Activated B cell treated with CpG ODN at 0.5 μM for 24 hours (primary cell): ENCODE results near the gene RPL3. TPM values are rescaled to one million over a fixed set of nuclear protein-coding genes. Genes with fewer than 3 reads are reported as not detected.

Experiments used
- ATAC-seq: fragments of 200-7000 bp; cut with Tn5 transposase; one replicate; pipeline ENCODE4 v1.10.0; 2021; ENCODE audit warnings: low read depth, mild to moderate bottlenecking, moderate library complexity
- CTCF ChIA-PET: fragments of 350-600 bp; sonication (Branson Sonifier 250); formaldehyde crosslinking; loops from one replicate; lab custom pipeline; 2021; ENCODE audit warnings: antibody characterized with exemption; lab: Charles Lee
- POLR2A ChIA-PET: fragments of 350-600 bp; sonication (Branson Sonifier 250); formaldehyde crosslinking; loops from one replicate; lab custom pipeline; 2021; ENCODE audit warnings: antibody characterized with exemption; lab: Charles Lee
- DNase-seq: peaks from one replicate; pipeline ENCODE4 v3.0.0; 2022
- H3K27ac Mint-ChIP-seq: one replicate; pipeline ENCODE4 v1.8.0; 2020; ENCODE audit warnings: mixed read lengths
- H3K27me3 Mint-ChIP-seq: one replicate; pipeline ENCODE4 v1.8.0; 2021; ENCODE audit warnings: mixed read lengths
- H3K36me3 Mint-ChIP-seq: one replicate; pipeline ENCODE4 v1.8.0; 2021; ENCODE audit warnings: low read depth, mixed read lengths
- H3K4me1 Mint-ChIP-seq: one replicate; pipeline ENCODE4 v1.8.0; 2021; ENCODE audit warnings: mixed read lengths
- H3K4me3 Mint-ChIP-seq: one replicate; pipeline ENCODE4 v1.8.0; 2020; ENCODE audit warnings: mild to moderate bottlenecking, mixed read lengths
- H3K9me3 Mint-ChIP-seq: one replicate; pipeline ENCODE4 v1.8.0; 2020; ENCODE audit warnings: mixed read lengths
- CTCF ChIP-seq: fragments of 200-600 bp; IDR thresholded peaks from one replicate; pipeline ENCODE4 v1.8.0; 2022; ENCODE audit warnings: antibody characterized with exemption, mild to moderate bottlenecking
- intact Hi-C: fragments of 100-400 bp; cut with micrococcal nuclease; formaldehyde crosslinking; loops from one replicate; pipeline ENCODE4 v1.15.1; 2024
- total RNA-seq: library from RNA; stranded (reverse); gene quantifications from 2 replicates; pipeline ENCODE4 v1.2.3, GENCODE V29; 2022

The RPL3 gene
- total RNA-seq, 1 donor from 2014 or later = 3,087 TPM

GRCh38 chr22:39317084-39317774 lies 2.2 kb downstream of the RPL3 start:
- H3K4me3 Mint-ChIP-seq = peak overlapping the region; percentile 100
- peaks cover 77% of the 10 kb centered on the region for H3K36me3 Mint-ChIP-seq
- H3K4me1 Mint-ChIP-seq = peaks cover 48% of the 10 kb centered on the region
- DNase-seq (no peak), ATAC-seq (no peak)
- ChIA-PET POLR2A (interaction anchor here (0.6 to 6.1 kb wide), 18 partner anchors 14 to 336 kb away, joined by 3 to 94 read pairs (median 12); partner anchors contain the start of genes ATF4, CBX7, RPS19BP1 and SYNGR1), CTCF (interaction anchor here (1.0 to 6.3 kb wide), 15 partner anchors 11 to 447 kb away, joined by 3 to 62 read pairs (median 4); partner anchors contain the start of genes CBX6, SYNGR1 and TAB1)
- peak overlapping the region; percentile 99 for H3K27ac Mint-ChIP-seq
- TF ChIP-seq CTCF = no peak
- intact Hi-C loops = loop anchor here (5.0 kb wide), 1 partner anchor 560 kb away; the partner anchor contains the start of gene SUN2
- no peaks in the 10 kb centered on the region for H3K9me3 Mint-ChIP-seq
- no peaks in the 10 kb centered on the region for H3K27me3 Mint-ChIP-seq

- no peaks in the 10 kb centered on the region for H3K9me3 Mint-ChIP-seq
Measured at GRCh38 chr22:39316440-39317083, 2.9 kb downstream of the RPL3 start.

DNA sequence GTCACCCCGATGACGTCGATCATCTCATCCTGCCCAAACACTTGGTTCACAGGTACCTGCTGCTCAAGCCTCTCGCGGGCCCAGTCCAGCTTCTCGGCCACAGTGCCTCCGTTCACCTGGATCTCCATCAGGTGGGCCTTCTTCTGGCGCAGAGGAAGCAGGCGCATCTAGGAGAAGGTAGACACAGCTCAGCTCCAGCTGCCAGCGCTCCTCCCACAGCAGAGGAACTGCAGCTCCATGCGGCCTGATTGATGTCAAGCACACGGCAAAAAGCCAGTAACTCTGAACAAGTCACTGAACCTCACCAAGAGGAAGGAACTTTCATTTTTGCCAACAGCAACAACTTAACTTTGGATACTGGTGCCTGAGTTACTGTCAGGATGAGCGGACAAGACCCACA lies 4.0 kb downstream of the RPL3 start:
- H3K27ac Mint-ChIP-seq = peak overlapping the region; percentile 53
- H3K9me3 Mint-ChIP-seq = no peaks in the 10 kb centered on the region
- ATAC-seq = no peak
- no peak overlapping the region for H3K4me3 Mint-ChIP-seq
- ChIA-PET CTCF (interaction anchor here (1.3 to 6.3 kb wide), 6 partner anchors 13 to 446 kb away, joined by 3 to 62 read pairs (median 8); no protein-coding TSS in a partner anchor), POLR2A (interaction anchor here (0.6 to 6.1 kb wide), 6 partner anchors 15 to 1010 kb away, joined by 3 to 82 read pairs (median 12); partner anchors contain the start of genes ATF4 and TAB1)
- intact Hi-C loops = loop anchor here (5.0 kb wide), 1 partner anchor 558 kb away; the partner anchor contains the start of gene SUN2
- no peak for TF ChIP-seq CTCF
- no peak for DNase-seq
- no peaks in the 10 kb centered on the region for H3K27me3 Mint-ChIP-seq
- peaks cover 91% of the 10 kb centered on the region for H3K36me3 Mint-ChIP-seq
- peaks cover 51% of the 10 kb centered on the region for H3K4me1 Mint-ChIP-seq

More at GRCh38 chr22:39316440-39317083, 2.9 kb downstream of the RPL3 start:
- ChIA-PET CTCF (interaction anchor here (1.0 to 6.3 kb wide), 15 partner anchors 11 to 447 kb away, joined by 3 to 62 read pairs (median 4); partner anchors contain the start of genes CBX6, SYNGR1 and TAB1), POLR2A (interaction anchor here (0.6 to 6.1 kb wide), 17 partner anchors 16 to 502 kb away, joined by 3 to 94 read pairs (median 9); partner anchors contain the start of genes ATF4, CBX7, RPS19BP1 and SYNGR1)
- TF ChIP-seq CTCF = peak; percentile 63
- H3K27ac Mint-ChIP-seq = peak overlapping the region; percentile 53
- peaks cover 50% of the 10 kb centered on the region for H3K4me1 Mint-ChIP-seq
- H3K36me3 Mint-ChIP-seq = peaks cover 84% of the 10 kb centered on the region
- intact Hi-C loops = loop anchor here (1.0 to 5.0 kb wide), 2 partner anchors 146 to 559 kb away; partner anchors contain the start of gene SUN2
- peak overlapping the region; percentile 100 for H3K4me3 Mint-ChIP-seq
- DNase-seq = peak; percentile 56
- ATAC-seq = peak; percentile 12
- no peaks in the 10 kb centered on the region for H3K27me3 Mint-ChIP-seq

GRCh38 chr22:39314251-39314971 lies 5.0 kb downstream of the RPL3 start:
- no peak for TF ChIP-seq CTCF
- CTCF ChIA-PET = interaction anchor here (0.8 to 6.3 kb wide), 6 partner anchors 11 to 445 kb away, joined by 3 to 62 read pairs (median 4); no protein-coding TSS in a partner anchor
- peaks cover 84% of the 10 kb centered on the region for H3K36me3 Mint-ChIP-seq
- no peak overlapping the region for H3K27ac Mint-ChIP-seq
- no peaks in the 10 kb centered on the region for H3K27me3 Mint-ChIP-seq
- no peaks in the 10 kb centered on the region for H3K9me3 Mint-ChIP-seq
- H3K4me1 Mint-ChIP-seq = peaks cover 49% of the 10 kb centered on the region
- no peak overlapping the region for H3K4me3 Mint-ChIP-seq
- ATAC-seq (no peak), DNase-seq (no peak)
- intact Hi-C loops = no loop called here
- POLR2A ChIA-PET = interaction anchor here (1.0 to 1.9 kb wide), 3 partner anchors 37 to 188 kb away, joined by 3 to 9 read pairs (median 3); partner anchors contain the start of gene MIEF1
